Tibial artery (tissue), 4 donors: ENCODE data around the gene ARMS2.
A peak's percentile ranks its signal among the peaks of the same experiment; 100 is the strongest.

ENCODE experiments used
- DNase-seq, 2 donors: peaks; one replicate each; pipeline ENCODE4 v3.0.0-alpha.2; 2019
- H3K27ac ChIP-seq, 2 donors: fragments of 200-600 bp; sonication (generic) in 1 of 2; 1 replicate in 1 of 2; 2 replicates in 1 of 2; pipeline ENCODE4 v1.5.1; 2018 to 2019; ENCODE audit warnings: mild to moderate bottlenecking in 1 of 2
- H3K27me3 ChIP-seq, 2 donors: fragments of 200-600 bp; sonication (generic) in 1 of 2; one replicate each; pipeline versions ENCODE4 v1.5.1 to v1.6.0; 2016 to 2019
- H3K36me3 ChIP-seq, 3 donors: fragments of 200-600 bp; sonication (generic) in 2 of 3; one replicate each; pipeline ENCODE4 v1.5.1; 2016 to 2019; ENCODE audit warnings: mild to moderate bottlenecking in 2 of 3
- H3K4me1 ChIP-seq, 4 donors: fragments of 200-600 bp; sonication (generic) in 2 of 4; 1 replicate in 3 of 4; 2 replicates in 1 of 4; pipeline ENCODE4 v1.5.1; 2016 to 2019
- H3K4me3 ChIP-seq, 2 donors: fragments of 200-600 bp; sonication (generic) in 1 of 2; 1 replicate in 1 of 2; 2 replicates in 1 of 2; pipeline ENCODE4 v1.5.1; 2018 to 2019; ENCODE audit warnings: mild to moderate bottlenecking in 2 of 2
- H3K9me3 ChIP-seq, 3 donors: fragments of 200-600 bp; sonication (generic) in 1 of 3; one replicate each; pipeline ENCODE4 v1.5.1; 2016 to 2019
- intact Hi-C: fragments of 100-400 bp; cut with DNase I; formaldehyde crosslinking; loops from one replicate; pipeline ENCODE4 v1.15.0; 2023; ENCODE audit warnings: low total_unique reads
- TF ChIP-seq, protein P1 (sequence below), 2 experiments: fragments of 200-600 bp in 1 of 2; fragments of 450-650 bp in 1 of 2; IDR thresholded peaks; one replicate each; pipeline ENCODE4 v1.5.1; 2017 to 2019; ENCODE audit warnings: antibody characterized with exemption in 2 of 2, mild to moderate bottlenecking in 1 of 2, moderate library complexity in 1 of 2

ARMS2 gene

DNA sequence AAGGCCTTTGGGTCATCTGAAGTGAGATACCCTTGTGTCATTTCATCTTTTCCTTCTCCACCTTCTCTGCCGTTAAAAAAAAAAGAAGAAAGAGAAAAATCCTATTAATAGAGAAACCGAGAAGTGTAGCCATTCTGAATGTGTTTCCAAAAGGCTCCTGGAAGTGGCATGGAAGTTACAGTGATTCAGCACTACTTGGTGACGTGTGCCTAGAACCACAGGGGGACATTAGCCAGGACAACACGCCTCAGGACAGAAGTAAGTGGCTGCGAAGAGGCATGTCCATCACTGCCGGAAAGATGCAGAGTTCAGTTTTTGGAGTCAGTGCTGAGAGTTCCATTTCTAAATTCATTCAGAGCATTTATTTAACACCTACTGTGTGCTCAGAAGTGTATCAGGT lies 13.2 kb downstream of the ARMS2 start:
- TF ChIP-seq, protein P1, sequence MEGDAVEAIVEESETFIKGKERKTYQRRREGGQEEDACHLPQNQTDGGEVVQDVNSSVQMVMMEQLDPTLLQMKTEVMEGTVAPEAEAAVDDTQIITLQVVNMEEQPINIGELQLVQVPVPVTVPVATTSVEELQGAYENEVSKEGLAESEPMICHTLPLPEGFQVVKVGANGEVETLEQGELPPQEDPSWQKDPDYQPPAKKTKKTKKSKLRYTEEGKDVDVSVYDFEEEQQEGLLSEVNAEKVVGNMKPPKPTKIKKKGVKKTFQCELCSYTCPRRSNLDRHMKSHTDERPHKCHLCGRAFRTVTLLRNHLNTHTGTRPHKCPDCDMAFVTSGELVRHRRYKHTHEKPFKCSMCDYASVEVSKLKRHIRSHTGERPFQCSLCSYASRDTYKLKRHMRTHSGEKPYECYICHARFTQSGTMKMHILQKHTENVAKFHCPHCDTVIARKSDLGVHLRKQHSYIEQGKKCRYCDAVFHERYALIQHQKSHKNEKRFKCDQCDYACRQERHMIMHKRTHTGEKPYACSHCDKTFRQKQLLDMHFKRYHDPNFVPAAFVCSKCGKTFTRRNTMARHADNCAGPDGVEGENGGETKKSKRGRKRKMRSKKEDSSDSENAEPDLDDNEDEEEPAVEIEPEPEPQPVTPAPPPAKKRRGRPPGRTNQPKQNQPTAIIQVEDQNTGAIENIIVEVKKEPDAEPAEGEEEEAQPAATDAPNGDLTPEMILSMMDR (IDR thresholded peaks at IDR 0.05), result no peak
- Histone ChIP-seq H3K4me3 (no peak overlapping the region), H3K9me3 (no peaks in the 10 kb centered on the region), H3K27me3 (no peaks in the 10 kb centered on the region), H3K4me1 (peaks cover 0 to 71% (median 34%) of the 10 kb centered on the region in 4 donors), H3K27ac (peak overlapping the region; percentile 33 to 46), H3K36me3 (no peaks in the 10 kb centered on the region)
- intact Hi-C loops, result no loop called here
- no peak for DNase-seq

DNA sequence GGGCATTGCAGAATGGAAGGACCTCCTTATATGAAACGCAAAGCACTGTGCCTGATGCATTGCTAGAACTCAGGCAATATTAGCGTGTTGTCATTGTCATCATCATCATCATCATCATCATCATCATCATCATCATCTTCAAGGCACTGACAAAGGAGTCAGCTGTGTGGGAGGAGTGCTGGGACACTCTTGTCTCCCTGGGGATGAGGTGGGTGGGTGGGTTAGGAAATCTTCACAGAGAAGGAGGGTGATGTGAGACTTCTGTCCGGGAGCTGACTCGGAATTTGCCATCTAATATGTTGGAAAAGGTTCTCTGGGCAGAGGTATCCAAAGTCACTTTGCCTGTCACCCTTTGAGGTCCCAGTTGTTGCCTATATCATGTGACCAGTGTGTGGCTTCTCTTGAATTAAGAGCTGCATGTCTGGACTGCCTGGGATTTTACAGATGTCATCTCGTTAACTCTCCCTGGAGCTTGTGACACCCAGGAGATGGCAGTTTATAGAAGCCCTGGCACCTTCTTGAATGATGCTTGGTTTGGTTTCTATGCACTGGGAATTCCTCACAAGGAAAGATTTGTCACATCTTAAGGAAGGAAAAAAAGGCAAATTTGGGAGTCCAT lies 14.0 kb downstream of the ARMS2 start:
- H3K27me3 ChIP-seq, result no peaks in the 10 kb centered on the region
- H3K9me3 ChIP-seq, result no peaks in the 10 kb centered on the region
- no peak for DNase-seq
- intact Hi-C loops, result no loop called here
- peaks cover 0 to 75% (median 35%) of the 10 kb centered on the region in 4 donors for H3K4me1 ChIP-seq
- no peak overlapping the region for H3K4me3 ChIP-seq
- no peaks in the 10 kb centered on the region for H3K36me3 ChIP-seq
- TF ChIP-seq, protein P1 (IDR thresholded peaks at IDR 0.05), result no peak
- peak overlapping the region; percentile 46 to 56 for H3K27ac ChIP-seq

DNA sequence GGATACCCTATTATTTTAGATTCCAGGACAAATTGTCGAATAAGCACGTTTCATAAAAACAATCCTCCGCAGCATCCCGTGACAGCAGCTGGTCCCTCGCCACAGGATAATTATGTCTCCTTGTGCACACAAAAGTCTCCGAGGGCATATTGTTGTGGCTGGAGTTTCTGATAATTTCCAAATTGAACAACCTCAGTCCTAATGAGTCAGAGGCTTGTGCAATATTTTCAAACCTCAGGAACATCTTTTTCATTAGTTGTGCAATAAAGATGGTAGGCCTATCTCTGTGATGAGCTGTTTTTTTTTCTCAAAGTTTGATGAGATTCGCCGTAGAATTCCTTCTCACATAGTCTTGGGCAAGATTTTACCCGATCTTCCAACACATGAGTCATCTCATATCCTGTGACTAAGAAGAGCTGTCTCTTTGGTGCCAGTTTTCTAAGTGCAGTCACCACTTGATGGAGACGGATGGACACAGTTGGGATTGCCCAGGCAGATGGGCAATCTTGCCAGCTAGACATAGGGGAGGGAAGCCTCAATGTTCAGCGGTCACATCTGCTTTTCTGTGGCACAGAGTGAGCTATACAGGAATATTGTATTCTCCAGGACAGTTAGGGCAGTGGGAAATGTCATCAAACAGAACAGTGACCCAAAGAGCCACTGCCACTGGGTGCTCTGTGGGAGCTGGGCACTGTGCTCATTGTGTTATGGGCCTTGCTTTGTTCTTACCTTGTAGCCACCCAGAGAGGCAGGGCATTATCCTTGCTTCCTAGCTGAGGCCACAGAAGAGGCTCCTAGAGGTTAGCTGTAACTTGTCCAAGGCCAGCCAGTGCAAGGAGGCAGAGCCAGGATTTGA lies 14.7 kb downstream of the ARMS2 start:
- peak overlapping the region; percentile 50 to 56 for H3K27ac ChIP-seq
- intact Hi-C loops, result no loop called here
- TF ChIP-seq, protein P1 (IDR thresholded peaks at IDR 0.05), result no peak

DNA sequence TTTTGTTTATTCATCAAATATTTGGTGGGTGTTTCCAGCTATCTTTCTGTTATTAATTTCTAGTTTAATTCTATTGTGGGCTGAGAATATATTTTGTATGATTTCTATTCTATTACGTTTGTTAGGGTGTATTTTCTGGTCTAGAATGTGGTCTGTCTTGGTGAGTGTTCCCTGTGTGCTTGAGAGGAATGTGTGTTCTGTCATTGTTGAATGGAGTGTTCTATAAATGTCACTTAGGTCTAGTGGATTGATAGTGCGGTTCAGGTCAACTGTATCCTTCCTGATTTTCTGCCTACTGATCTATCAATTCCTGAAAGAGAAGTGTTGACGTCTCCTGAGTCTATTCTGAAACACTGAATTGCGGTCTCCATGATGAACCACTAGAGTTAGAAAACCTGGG lies 15.4 kb downstream of the ARMS2 start:
- DNase-seq, result no peak
- Histone ChIP-seq H3K9me3 (no peaks in the 10 kb centered on the region), H3K27ac (peak overlapping the region; percentile 50 to 56), H3K4me1 (peaks cover 0 to 75% (median 34%) of the 10 kb centered on the region in 4 donors), H3K4me3 (no peak overlapping the region), H3K27me3 (no peaks in the 10 kb centered on the region), H3K36me3 (no peaks in the 10 kb centered on the region)
- intact Hi-C loops, result no loop called here
- TF ChIP-seq, protein P1 (IDR thresholded peaks at IDR 0.05), result no peak

More for the DNA sequence above, 14.7 kb downstream of the ARMS2 start:
- Histone ChIP-seq H3K36me3 (no peaks in the 10 kb centered on the region), H3K4me3 (no peak overlapping the region), H3K9me3 (no peaks in the 10 kb centered on the region), H3K27me3 (no peaks in the 10 kb centered on the region), H3K4me1 (peaks cover 0 to 75% (median 33%) of the 10 kb centered on the region in 4 donors)
- DNase-seq, result peak; percentile 74 to 77

DNA sequence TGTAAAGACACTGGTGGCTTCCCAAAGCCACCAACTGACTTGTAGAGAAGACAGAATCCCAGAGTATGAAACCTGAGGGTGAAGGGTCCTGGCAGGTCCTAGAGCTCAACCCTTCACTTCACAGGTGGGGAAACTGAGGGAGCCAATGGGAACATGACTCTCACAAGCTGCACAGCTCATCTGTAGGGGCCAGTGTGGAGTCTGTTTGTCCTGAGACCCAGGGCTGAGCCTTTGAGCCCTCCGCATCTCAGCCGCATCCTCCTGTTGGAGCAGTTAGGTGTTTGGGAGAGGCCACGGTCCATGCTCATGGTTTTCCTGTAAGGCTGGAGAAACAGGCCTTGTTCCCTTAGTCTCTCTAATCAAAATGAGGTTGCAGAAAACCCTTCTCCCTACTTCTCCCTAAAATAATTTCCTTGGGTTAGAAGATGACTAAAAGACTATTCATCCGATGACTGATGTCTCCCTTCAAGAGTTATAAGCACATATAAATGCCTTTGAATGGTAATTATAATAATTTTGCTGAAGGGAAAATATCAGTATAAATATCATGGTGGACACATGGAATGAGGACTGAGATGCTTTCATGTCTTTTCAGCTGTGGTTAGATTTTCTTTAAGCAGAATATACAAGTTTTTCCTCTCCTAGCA lies 17.2 kb downstream of the ARMS2 start:
- intact Hi-C loops, result no loop called here
- DNase-seq, result no peak
- no peaks in the 10 kb centered on the region for H3K9me3 ChIP-seq
- H3K27me3 ChIP-seq, result no peaks in the 10 kb centered on the region
- H3K4me1 ChIP-seq, result peaks cover 6 to 77% (median 49%) of the 10 kb centered on the region in 4 donors
- TF ChIP-seq, protein P1 (IDR thresholded peaks at IDR 0.05), result no peak
- H3K27ac ChIP-seq, result no peak overlapping the region
- no peak overlapping the region for H3K4me3 ChIP-seq
- H3K36me3 ChIP-seq, result no peaks in the 10 kb centered on the region
